Erythroblast (primary cell): ENCODE results near the gene GTF2F1.
"Not testable (repeated sequence)": the region's sequence is repeated elsewhere in the genome, so short reads cannot be mapped to it uniquely, and the experiment has no call there.

ENCODE experiments used
- GATA1 ChIP-seq: IDR thresholded peaks from 2 replicates; pipeline ENCODE4 v1.6.1; 2011; ENCODE audit warnings: low read depth, mild to moderate bottlenecking, control low read depth, low read length, moderate library complexity
- POLR2A ChIP-seq: IDR thresholded peaks from 2 replicates; pipeline ENCODE4 v1.6.1; 2011; ENCODE audit warnings: mild to moderate bottlenecking, low read length

- TF ChIP-seq POLR2A, GATA1: not testable (repeated sequence)
Measured at GRCh38 chr19:6360445-6360844, 32.5 kb downstream of the GTF2F1 start.
